HG03520 (cell line): ENCODE measurements around the gene ALG1L2.
"Not testable (repeated sequence)": the region's sequence is repeated elsewhere in the genome, so short reads cannot be mapped to it uniquely, and the experiment has no call there.

ENCODE experiments used
- ATAC-seq: cut with Tn5 transposase; IDR thresholded peaks from one replicate; pipeline ENCODE4 v1.9.1; 2021; ENCODE audit warnings: mild to moderate bottlenecking, moderate library complexity; ENCODE audit not compliant: unreplicated experiment

The ALG1L2 gene

GRCh38 chr3:130093741-130094391 lies 12.2 kb downstream of the ALG1L2 start:
- no peak for ATAC-seq

- ATAC-seq = not testable (repeated sequence)
Measured at GRCh38 chr3:130094491-130094941, 12.9 kb downstream of the ALG1L2 start.

- ATAC-seq = not testable (repeated sequence)
Measured at GRCh38 chr3:130095858-130096257, 14.2 kb downstream of the ALG1L2 start.

- not testable (repeated sequence) for ATAC-seq
Measured at GRCh38 chr3:130097096-130097495, 15.5 kb downstream of the ALG1L2 start.

GRCh38 chr3:130097690-130098638 lies 16.3 kb downstream of the ALG1L2 start:
- not testable (repeated sequence) for ATAC-seq

- not testable (repeated sequence) for ATAC-seq
Measured at GRCh38 chr3:130098639-130099385, 17.2 kb downstream of the ALG1L2 start.

GRCh38 chr3:130102545-130102944 lies 20.9 kb downstream of the ALG1L2 start:
- ATAC-seq = not testable (repeated sequence)

- not testable (repeated sequence) for ATAC-seq
Measured at GRCh38 chr3:130104191-130104590, 22.6 kb downstream of the ALG1L2 start.

- ATAC-seq = not testable (repeated sequence)
Measured at GRCh38 chr3:130107333-130107995, 25.8 kb downstream of the ALG1L2 start.

- not testable (repeated sequence) for ATAC-seq
Measured at GRCh38 chr3:130108836-130109585, 27.4 kb downstream of the ALG1L2 start.

GRCh38 chr3:130110386-130111169 lies 28.9 kb downstream of the ALG1L2 start:
- ATAC-seq = not testable (repeated sequence)

GRCh38 chr3:130111185-130111864 lies 29.7 kb downstream of the ALG1L2 start:
- ATAC-seq = peak; percentile 99

- ATAC-seq = peak; percentile 50
Measured at GRCh38 chr3:130111865-130112747, 30.5 kb downstream of the ALG1L2 start.

- not testable (repeated sequence) for ATAC-seq
Measured at GRCh38 chr3:130112748-130113073, 31.1 kb downstream of the ALG1L2 start.

GRCh38 chr3:130115400-130115799 lies 33.8 kb downstream of the ALG1L2 start:
- not testable (repeated sequence) for ATAC-seq

- no peak for ATAC-seq
Measured at GRCh38 chr3:130117933-130118332, 36.3 kb downstream of the ALG1L2 start.

- not testable (repeated sequence) for ATAC-seq
Measured at GRCh38 chr3:130119824-130120223, 38.2 kb downstream of the ALG1L2 start.
